GM12892 (cell line): Measurements from ENCODE around the gene HP1BP3.

Source experiments
- POLR2A ChIP-seq: IDR thresholded peaks from 2 replicates; pipeline ENCODE4 v1.6.1; 2011; ENCODE audit warnings: low read depth, low read length, control low read depth
- POLR2AphosphoS5 ChIP-seq: IDR thresholded peaks from 2 replicates; pipeline ENCODE4 v1.6.1; 2011; ENCODE audit warnings: low read depth, low read length, control low read depth
- TAF1 ChIP-seq: IDR thresholded peaks from 2 replicates; pipeline ENCODE4 v1.6.1; 2011; ENCODE audit warnings: low read depth, mild to moderate bottlenecking, control low read depth, low read length, borderline replicate concordance

- TF ChIP-seq POLR2AphosphoS5 (no peak), POLR2A (no peak), TAF1 (no peak)
These were observed 90.4 kb downstream of the HP1BP3 start for GRCh38 chr1:20696397-20697333.
